HCT116 (cell line): ENCODE measurements around the gene DCDC2. TPM values are rescaled to one million over a fixed set of nuclear protein-coding genes. Genes with fewer than 3 reads are reported as not detected.
A peak's percentile ranks its signal among the peaks of the same experiment; 100 is the strongest.

Experiments
- ATAC-seq: fragments of 200-7000 bp; cut with Tn5 transposase; 2 replicates; pipeline ENCODE4 v1.9.1; 2020; ENCODE audit warnings: mild to moderate bottlenecking, moderate library complexity
- BruUV-seq: library from RNA; stranded (reverse); fragments of 400-500 nt; replicated peaks from 2 replicates; lab custom pipeline; 2021; lab: Mats Ljungman, UMichigan
- CTCF ChIA-PET: fragments of 300-600 bp; sonication (Branson Sonifier 250); formaldehyde crosslinking; loops from one replicate; lab custom pipeline; 2021; ENCODE audit warnings: antibody characterized with exemption; lab: Charles Lee
- POLR2A ChIA-PET: fragments of 300-600, 350-600 bp; sonication (Branson Sonifier 250); formaldehyde crosslinking; loops from one replicate; lab custom pipeline; 2021; ENCODE audit warnings: antibody characterized with exemption; lab: Charles Lee
- RAD21 ChIA-PET, 2 experiments: fragments of 300-600 bp; sonication (Branson Sonifier 250); formaldehyde crosslinking; loops; one replicate each; lab custom pipeline; 2023; ENCODE audit warnings: low total read pairs in 2 of 2; ENCODE audit not compliant: uncharacterized antibody in 2 of 2, unreplicated experiment in 2 of 2, low non-redundant PET in 1 of 2; lab: Charles Lee
- DNase-seq: peaks from one replicate; pipeline ENCODE4 v3.0.0-alpha.2; 2010; ENCODE audit warnings: low read depth, low spot score
- H2AFZ ChIP-seq: fragments of 200-600 bp; shearing (Covaris generic), sonication (generic); 2 replicates; pipeline ENCODE4 v1.6.1; 2017; ENCODE audit warnings: low read depth, mixed run types, mixed read lengths, antibody characterized with exemption, low read length; ENCODE audit not compliant: poor library complexity, severe bottlenecking
- H3K27ac ChIP-seq: 2 replicates; pipeline ENCODE4 v1.5.1; 2012; ENCODE audit warnings: low read depth, low read length
- H3K27me3 ChIP-seq: fragments of 200-600 bp; sonication (generic); 2 replicates; pipeline ENCODE4 v1.6.1; 2016; ENCODE audit warnings: mixed run types, low read length, mixed read lengths; ENCODE audit not compliant: insufficient read depth
- H3K36me3 ChIP-seq, 2 experiments: fragments of 200-500 bp in 1 of 2; fragments of 200-600 bp in 1 of 2; sonication (Bioruptor generic) in 1 of 2; sonication (generic) in 1 of 2; 2 replicates each; pipeline versions ENCODE4 v1.5.1 to v1.6.1; 2014 to 2016; ENCODE audit warnings: low read length in 2 of 2, inconsistent platforms in 1 of 2, mixed read lengths in 1 of 2, mixed run types in 1 of 2; ENCODE audit not compliant: insufficient read depth in 2 of 2, control insufficient read depth in 1 of 2
- H3K4me1 ChIP-seq, 2 experiments: fragments of 200-600 bp in 1 of 2; sonication (generic) in 1 of 2; 2 replicates each; pipeline versions ENCODE4 v1.5.1 to v1.6.1; 2012 to 2017; ENCODE audit warnings: low read length in 2 of 2, inconsistent platforms in 1 of 2, mild to moderate bottlenecking in 1 of 2, mixed read lengths in 1 of 2, mixed run types in 1 of 2, moderate library complexity in 1 of 2; ENCODE audit not compliant: insufficient read depth in 2 of 2, control insufficient read depth in 1 of 2
- H3K4me2 ChIP-seq: fragments of 200-600 bp; sonication (generic); 2 replicates; pipeline ENCODE4 v1.6.1; 2017; ENCODE audit warnings: mixed run types, low read length, mixed read lengths
- H3K4me3 ChIP-seq, 2 experiments: fragments of 200-600 bp in 1 of 2; sonication (generic) in 1 of 2; replicated peaks in 1 of 2; 2 replicates each; pipeline ENCODE4 v1.5.1; 2011 to 2016; ENCODE audit warnings: low read length in 2 of 2, control low read depth in 1 of 2, low read depth in 1 of 2, mild to moderate bottlenecking in 1 of 2, mixed read lengths in 1 of 2, mixed run types in 1 of 2
- H3K79me2 ChIP-seq: fragments of 200-600 bp; sonication (generic); 2 replicates; pipeline ENCODE4 v1.6.1; 2017; ENCODE audit warnings: mild to moderate bottlenecking, mixed run types, low read length, moderate library complexity, mixed read lengths; ENCODE audit not compliant: insufficient read depth
- H3K9ac ChIP-seq: fragments of 200-600 bp; sonication (generic); 2 replicates; pipeline ENCODE4 v1.6.1; 2016; ENCODE audit warnings: low read length, mixed read lengths
- H3K9me2 ChIP-seq: fragments of 200-600 bp; sonication (generic), shearing (Covaris generic); 2 replicates; pipeline ENCODE4 v1.6.1; 2017; ENCODE audit warnings: mixed run types, mild to moderate bottlenecking, moderate library complexity; ENCODE audit not compliant: insufficient read depth
- H3K9me3 ChIP-seq, 2 experiments: fragments of 200-500 bp in 1 of 2; fragments of 200-600 bp in 1 of 2; sonication (Bioruptor generic) in 1 of 2; sonication (generic) in 1 of 2; 2 replicates each; pipeline ENCODE4 v1.6.1; 2014 to 2017; ENCODE audit warnings: low read length in 2 of 2, mixed read lengths in 2 of 2, inconsistent platforms in 1 of 2, low read depth in 1 of 2, mild to moderate bottlenecking in 1 of 2, mixed run types in 1 of 2, moderate library complexity in 1 of 2; ENCODE audit not compliant: control insufficient read depth in 1 of 2, insufficient read depth in 1 of 2
- H4K20me1 ChIP-seq: fragments of 200-600 bp; sonication (generic), shearing (Covaris generic); 2 replicates; pipeline ENCODE4 v1.6.1; 2017; ENCODE audit warnings: mixed run types, mild to moderate bottlenecking, moderate library complexity; ENCODE audit not compliant: insufficient read depth
- CEBPB ChIP-seq: IDR thresholded peaks from 2 replicates; pipeline ENCODE4 v1.6.1; 2012; ENCODE audit warnings: low read depth
- EGR1 ChIP-seq: IDR thresholded peaks from 2 replicates; pipeline ENCODE4 v1.6.1; 2012; ENCODE audit warnings: low read depth
- ELF1 ChIP-seq: IDR thresholded peaks from 2 replicates; pipeline ENCODE4 v1.6.1; 2012; ENCODE audit warnings: low read depth, borderline replicate concordance
- EZH2phosphoT487 ChIP-seq: fragments of 200-600 bp; IDR thresholded peaks from 2 replicates; pipeline ENCODE4 v1.6.1; 2018; ENCODE audit warnings: antibody characterized with exemption, borderline replicate concordance
- FOSL1 ChIP-seq: IDR thresholded peaks from 2 replicates; pipeline ENCODE4 v1.6.1; 2012; ENCODE audit warnings: low read depth
- POLR2A ChIP-seq: IDR thresholded peaks from 2 replicates; pipeline ENCODE4 v1.7.0; 2011; ENCODE audit warnings: borderline replicate concordance; ENCODE audit not compliant: insufficient read depth, insufficient read length; ENCODE audit errors: extremely low read depth
- RAD21 ChIP-seq: IDR thresholded peaks from 2 replicates; pipeline ENCODE4 v1.6.1; 2012; ENCODE audit warnings: low read depth, mild to moderate bottlenecking
- SP1 ChIP-seq: IDR thresholded peaks from 2 replicates; pipeline ENCODE4 v1.6.1; 2012; ENCODE audit warnings: low read depth
- TCF7L2 ChIP-seq: IDR thresholded peaks from 2 replicates; pipeline ENCODE4 v1.7.0; 2011; ENCODE audit warnings: borderline replicate concordance, inconsistent platforms; ENCODE audit not compliant: insufficient read depth, insufficient read length; ENCODE audit errors: extremely low read depth
- YY1 ChIP-seq: IDR thresholded peaks from 2 replicates; pipeline ENCODE4 v1.6.1; 2011; ENCODE audit warnings: low read length, low read depth, moderate library complexity, mild to moderate bottlenecking; ENCODE audit not compliant: insufficient replicate concordance; ENCODE audit errors: extremely low read depth
- intact Hi-C: fragments of 100-400 bp; cut with micrococcal nuclease; formaldehyde crosslinking; loops from 2 replicates; pipeline ENCODE4 v1.10.0; 2022
- total RNA-seq: library from RNA; stranded (reverse); gene quantifications from one replicate; pipeline ENCODE4 v1.2.1, GENCODE V29; 2021; ENCODE audit not compliant: unreplicated experiment
- TF ChIP-seq, protein P1 (sequence below): IDR thresholded peaks from 2 replicates; pipeline ENCODE4 v1.6.1; 2012; ENCODE audit warnings: low read depth
- TF ChIP-seq, protein P2 (sequence below): IDR thresholded peaks from 2 replicates; pipeline ENCODE4 v1.6.1; 2012

DCDC2 gene
- total RNA-seq, 1 experiment from 2014 or later, result 0.17 TPM

DNA sequence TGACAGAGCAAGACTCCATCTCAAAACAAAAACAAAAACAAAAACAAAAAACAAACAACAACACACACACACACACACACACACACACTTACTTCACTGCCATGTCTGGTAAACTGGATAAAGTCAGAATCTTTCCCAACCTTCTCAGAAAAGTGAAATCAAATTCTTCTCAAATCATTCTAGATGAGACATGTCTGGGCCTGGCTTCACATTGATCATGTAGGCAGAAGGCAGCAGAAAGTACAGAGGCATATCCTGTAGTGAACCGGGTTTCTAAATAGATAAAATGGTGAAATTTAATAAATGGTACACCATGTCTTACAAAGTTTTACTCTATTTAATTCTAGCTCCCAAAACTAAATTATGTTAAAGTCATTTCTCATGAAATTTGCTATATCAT is 30.0 kb upstream of the DCDC2 start:
- no TSS peak for BruUV-seq
- DNase-seq, result no peak

More for the DNA sequence above, 30.0 kb upstream of the DCDC2 start:
- RAD21 ChIA-PET, result no interaction called here
- no peaks in the 10 kb centered on the region for H3K9me3 ChIP-seq
- no peak overlapping the region for H3K9ac ChIP-seq
- no peak overlapping the region for H3K4me2 ChIP-seq
- H3K79me2 ChIP-seq, result no peaks in the 10 kb centered on the region
- peaks cover 0 to 5% of the 10 kb centered on the region in 2 experiments; a peak in 2 of 4 replicates for H3K4me1 ChIP-seq
- POLR2A ChIA-PET, result interaction anchor here (1.8 kb wide), 1 partner anchor 165 kb away, joined by 6 read pairs; no protein-coding TSS in a partner anchor
- H3K27ac ChIP-seq, result no peak overlapping the region
- no peak overlapping the region for H3K4me3 ChIP-seq
- no peaks in the 10 kb centered on the region for H3K27me3 ChIP-seq
- H2AFZ ChIP-seq, result peak overlapping the region; percentile 13
- H3K9me2 ChIP-seq, result no peaks in the 10 kb centered on the region
- CTCF ChIA-PET, result interaction anchor here (1.8 to 3.3 kb wide), 2 partner anchors 25 to 104 kb away, joined by 3 to 61 read pairs; no protein-coding TSS in a partner anchor
- no peaks in the 10 kb centered on the region for H3K36me3 ChIP-seq
- H4K20me1 ChIP-seq, result no peaks in the 10 kb centered on the region
- TF ChIP-seq ELF1 (no peak), POLR2A (no peak), TCF7L2 (no peak), RAD21 (no peak), CEBPB (no peak), FOSL1 (no peak), SP1 (no peak), EZH2phosphoT487 (no peak), YY1 (no peak), EGR1 (no peak)
- TF ChIP-seq, protein P1, sequence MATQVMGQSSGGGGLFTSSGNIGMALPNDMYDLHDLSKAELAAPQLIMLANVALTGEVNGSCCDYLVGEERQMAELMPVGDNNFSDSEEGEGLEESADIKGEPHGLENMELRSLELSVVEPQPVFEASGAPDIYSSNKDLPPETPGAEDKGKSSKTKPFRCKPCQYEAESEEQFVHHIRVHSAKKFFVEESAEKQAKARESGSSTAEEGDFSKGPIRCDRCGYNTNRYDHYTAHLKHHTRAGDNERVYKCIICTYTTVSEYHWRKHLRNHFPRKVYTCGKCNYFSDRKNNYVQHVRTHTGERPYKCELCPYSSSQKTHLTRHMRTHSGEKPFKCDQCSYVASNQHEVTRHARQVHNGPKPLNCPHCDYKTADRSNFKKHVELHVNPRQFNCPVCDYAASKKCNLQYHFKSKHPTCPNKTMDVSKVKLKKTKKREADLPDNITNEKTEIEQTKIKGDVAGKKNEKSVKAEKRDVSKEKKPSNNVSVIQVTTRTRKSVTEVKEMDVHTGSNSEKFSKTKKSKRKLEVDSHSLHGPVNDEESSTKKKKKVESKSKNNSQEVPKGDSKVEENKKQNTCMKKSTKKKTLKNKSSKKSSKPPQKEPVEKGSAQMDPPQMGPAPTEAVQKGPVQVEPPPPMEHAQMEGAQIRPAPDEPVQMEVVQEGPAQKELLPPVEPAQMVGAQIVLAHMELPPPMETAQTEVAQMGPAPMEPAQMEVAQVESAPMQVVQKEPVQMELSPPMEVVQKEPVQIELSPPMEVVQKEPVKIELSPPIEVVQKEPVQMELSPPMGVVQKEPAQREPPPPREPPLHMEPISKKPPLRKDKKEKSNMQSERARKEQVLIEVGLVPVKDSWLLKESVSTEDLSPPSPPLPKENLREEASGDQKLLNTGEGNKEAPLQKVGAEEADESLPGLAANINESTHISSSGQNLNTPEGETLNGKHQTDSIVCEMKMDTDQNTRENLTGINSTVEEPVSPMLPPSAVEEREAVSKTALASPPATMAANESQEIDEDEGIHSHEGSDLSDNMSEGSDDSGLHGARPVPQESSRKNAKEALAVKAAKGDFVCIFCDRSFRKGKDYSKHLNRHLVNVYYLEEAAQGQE, result no peak
- TF ChIP-seq, protein P2, sequence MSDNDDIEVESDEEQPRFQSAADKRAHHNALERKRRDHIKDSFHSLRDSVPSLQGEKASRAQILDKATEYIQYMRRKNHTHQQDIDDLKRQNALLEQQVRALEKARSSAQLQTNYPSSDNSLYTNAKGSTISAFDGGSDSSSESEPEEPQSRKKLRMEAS, result no peak
- intact Hi-C loops, result no loop called here
- ATAC-seq, result no peak
